HTERT RPE-1 (cell line): ENCODE measurements around the gene CYP27B1.
"Not testable (repeated sequence)": the region's sequence is repeated elsewhere in the genome, so short reads cannot be mapped to it uniquely, and the experiment has no call there.

ENCODE experiments used
- in situ Hi-C: fragments of 300-500 bp; cut with MboI; formaldehyde crosslinking; loops from 4 replicates; pipeline ENCODE4 v1.14.3; 2020; ENCODE audit warnings: low sequenced_read_pairs

CYP27B1 gene

GRCh38 chr12:57723630-57723962 lies 43.3 kb downstream of the CYP27B1 start:
- in situ Hi-C loops = no loop called here

DNA sequence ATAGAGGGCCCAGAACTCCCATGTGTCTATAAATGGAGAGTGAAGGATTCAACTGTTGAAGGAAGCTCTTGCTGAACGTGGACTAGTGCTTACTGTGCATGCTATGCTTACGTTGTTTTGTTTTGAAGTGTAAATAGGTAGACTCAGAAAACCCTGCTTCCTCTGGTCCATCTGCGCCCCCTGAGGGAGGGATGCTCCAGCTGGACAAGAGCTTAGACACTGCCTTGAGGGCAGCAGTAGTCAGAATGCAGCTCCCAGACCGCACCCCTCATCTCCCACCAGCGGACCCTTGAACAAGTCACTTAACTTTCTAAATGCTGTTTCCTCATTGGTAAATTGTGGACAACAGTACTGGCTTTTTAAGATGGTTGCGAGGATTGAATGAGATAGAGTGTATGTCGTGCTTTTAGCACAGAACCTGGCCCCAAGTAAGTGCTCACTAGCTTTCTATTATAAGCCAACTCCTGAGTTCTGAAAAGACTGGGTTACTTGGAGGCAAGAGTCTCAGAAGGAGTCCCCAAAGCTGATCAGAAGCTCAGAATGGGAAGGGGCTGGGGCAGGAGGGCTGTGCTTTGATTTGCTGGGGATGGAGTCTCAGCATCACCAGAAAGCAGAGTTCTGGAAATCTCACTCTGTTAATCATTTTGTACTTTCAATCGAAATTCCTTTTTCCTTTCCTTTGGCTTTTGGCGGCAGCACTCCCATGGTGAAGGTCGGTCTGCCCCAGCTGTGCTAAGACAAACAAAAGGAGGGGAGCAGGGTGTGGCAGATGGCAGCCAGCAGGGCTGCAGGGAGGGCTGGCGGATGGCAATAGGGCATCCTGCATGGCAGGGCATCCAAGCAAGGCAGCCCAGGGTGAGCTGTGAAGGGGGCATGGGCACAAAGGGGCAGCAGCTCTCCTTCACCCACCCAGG lies 43.9 kb downstream of the CYP27B1 start:
- in situ Hi-C loops = no loop called here

DNA sequence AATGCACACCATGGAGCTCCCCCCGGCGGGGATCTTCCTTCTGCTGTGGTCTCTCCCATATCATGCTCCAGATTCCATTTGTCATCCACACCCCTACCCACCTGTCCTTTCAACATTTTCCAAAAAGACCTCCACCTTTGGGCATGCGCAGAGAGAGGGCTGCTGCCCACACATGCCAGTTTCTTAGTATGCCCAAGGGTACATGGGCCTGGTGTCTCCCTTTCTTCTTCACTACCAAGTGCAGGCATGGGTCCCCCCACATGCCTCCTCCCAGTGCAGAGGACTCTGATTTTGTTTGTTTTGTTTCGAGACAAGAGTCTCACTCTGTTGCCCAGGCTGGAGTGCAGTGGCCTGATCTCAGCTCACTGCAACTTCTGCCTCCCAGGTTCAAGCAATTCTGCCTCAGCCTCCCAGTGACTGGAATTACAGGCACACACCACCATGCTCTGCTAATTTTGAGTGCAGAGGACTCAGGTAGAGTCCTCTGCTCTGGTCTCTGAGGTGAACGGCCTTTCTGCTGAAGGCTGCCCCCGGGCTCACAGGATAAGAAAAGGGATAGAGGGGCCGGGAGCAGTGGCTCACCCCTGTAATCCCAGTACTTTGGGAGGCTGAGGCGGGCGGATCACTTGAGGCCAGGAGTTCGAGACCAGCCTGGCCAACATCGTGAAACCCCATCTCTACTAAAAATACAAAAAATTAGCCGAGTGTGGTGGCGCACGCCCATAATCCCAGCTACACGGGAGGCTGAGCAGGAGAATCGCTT lies 44.9 kb downstream of the CYP27B1 start:
- in situ Hi-C loops = not testable (repeated sequence)

DNA sequence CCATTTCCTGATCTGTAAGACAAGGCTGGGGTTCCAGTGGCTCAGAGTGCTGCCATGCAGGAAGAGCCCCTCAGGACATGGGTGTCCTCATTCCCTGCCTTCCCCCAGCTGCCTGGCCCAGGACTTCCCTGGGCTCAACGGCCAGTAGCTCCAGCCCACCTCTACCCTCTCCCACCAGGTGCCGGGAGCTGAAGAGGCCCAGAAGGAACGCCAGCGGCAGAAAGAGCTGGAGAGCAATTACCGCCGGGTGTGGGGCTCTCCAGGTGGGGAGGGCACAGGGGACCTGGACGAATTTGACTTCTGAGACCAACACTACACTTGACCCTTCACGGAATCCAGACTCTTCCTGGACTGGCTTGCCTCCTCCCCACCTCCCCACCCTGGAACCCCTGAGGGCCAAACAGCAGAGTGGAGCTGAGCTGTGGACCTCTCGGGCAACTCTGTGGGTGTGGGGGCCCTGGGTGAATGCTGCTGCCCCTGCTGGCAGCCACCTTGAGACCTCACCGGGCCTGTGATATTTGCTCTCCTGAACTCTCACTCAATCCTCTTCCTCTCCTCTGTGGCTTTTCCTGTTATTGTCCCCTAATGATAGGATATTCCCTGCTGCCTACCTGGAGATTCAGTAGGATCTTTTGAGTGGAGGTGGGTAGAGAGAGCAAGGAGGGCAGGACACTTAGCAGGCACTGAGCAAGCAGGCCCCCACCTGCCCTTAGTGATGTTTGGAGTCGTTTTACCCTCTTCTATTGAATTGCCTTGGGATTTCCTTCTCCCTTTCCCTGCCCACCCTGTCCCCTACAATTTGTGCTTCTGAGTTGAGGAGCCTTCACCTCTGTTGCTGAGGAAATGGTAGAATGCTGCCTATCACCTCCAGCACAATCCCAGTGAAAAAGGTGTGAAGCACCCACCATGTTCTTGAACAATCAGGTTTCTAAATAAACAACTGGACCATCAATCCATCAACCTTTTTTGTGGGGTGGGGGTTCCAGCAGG lies 46.0 kb downstream of the CYP27B1 start:
- in situ Hi-C loops = no loop called here

DNA sequence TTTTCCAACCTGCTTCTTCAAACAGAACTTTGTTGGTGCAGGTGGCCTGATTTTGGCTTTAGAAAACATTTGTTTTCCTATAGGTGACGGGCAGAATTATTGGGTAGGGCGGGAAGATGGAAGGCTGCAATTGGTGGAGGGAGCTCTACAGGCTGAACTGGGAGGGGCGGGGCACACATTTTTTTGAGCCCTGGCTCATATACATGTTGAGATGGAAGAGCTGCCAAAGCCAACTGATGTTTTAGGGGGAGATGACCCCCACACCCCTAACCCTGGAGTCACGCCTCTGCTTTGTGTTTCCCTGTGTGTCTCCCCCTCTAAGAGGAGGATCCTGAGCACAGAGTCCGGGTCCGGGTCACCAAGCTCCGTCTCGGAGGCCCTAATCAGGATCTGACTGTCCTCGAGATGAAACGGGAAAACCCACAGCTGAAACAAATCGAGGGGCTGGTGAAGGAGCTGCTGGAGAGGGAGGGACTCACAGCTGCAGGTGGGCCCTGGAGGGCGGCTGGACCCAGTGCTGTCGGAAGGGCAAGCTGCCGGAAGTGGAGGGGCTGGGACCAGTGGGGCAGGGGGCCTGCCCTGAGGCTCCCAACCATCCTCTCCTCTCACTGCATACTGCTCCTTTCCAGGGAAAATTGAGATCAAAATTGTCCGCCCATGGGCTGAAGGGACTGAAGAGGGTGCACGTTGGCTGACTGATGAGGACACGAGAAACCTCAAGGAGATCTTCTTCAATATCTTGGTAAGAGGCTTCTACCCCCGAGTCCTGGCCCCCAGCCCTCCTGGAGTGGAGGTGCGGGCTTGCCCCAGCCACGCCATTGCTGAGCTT lies 46.9 kb downstream of the CYP27B1 start:
- in situ Hi-C loops = no loop called here

DNA sequence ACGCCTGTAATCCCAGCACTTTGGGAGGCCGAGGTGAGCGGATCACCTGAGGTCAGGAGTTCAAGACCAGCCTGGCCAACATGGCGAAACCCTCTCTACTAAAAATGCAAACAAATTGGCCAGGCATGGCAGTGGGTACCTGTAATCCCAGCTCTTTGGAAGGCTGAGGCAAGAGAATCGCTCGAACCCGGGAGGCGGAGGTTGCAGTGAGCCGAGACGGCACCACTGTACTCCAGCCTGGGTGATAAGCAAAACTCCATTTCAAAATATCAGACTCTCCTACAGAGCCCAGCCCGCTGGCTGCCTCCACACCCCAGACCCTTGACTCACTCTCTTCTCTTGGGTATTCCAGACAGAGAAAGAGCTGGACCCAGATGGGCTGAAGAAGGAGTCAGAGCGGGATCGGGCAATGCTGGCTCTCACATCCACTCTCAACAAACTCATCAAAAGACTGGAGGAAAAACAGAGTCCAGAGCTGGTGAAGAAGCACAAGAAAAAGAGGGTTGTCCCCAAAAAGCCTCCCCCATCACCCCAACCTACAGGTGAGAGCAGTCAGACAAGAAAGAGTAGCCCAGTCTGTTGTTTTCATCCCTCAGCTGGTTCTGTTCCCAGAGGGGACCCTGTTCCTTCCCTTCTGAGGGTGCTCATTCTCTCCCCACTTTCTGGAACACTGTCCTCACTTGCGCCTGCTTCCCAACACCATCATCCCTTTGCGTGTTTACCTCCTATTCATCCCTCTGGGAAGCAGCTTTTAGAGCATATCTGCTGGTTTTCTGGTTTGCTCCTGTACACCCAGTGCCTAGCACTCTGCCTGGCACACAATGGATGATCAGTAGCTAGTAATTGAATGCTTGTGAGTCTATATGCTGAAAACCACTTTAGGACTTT lies 48.0 kb downstream of the CYP27B1 start:
- in situ Hi-C loops = no loop called here

DNA sequence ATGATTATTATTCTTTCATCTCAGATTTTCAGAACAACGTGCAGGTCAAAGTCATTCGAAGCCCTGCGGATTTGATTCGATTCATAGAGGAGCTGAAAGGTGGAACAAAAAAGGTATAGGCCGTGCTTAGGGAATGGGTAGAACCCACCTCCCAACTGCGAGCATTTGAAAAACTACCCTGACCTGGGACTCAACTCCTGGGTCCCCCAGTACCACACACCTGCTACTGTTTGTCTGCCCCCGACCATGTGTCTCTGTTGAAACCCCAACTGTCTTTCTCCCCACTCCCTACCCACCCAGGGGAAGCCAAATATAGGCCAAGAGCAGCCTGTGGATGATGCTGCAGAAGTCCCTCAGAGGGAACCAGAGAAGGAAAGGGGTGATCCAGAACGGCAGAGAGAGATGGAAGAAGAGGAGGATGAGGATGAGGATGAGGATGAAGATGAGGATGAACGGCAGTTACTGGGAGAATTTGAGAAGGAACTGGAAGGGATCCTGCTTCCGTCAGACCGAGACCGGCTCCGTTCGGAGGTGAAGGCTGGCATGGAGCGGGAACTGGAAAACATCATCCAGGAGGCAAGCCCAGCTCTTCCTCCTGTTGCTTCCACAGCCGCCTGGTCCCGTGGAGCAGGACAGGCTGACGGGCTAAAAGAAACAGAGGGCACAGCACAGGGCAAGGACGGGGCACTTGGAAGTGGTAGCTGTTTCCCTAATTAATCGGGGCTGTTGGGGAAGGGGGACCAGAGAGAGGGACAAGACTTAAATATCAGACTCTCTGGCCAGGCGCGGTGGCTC lies 48.8 kb downstream of the CYP27B1 start:
- in situ Hi-C loops = no loop called here

- in situ Hi-C loops = no loop called here
Observed at GRCh38 chr12:57717131-57717530, 49.7 kb downstream of the CYP27B1 start.

- in situ Hi-C loops = no loop called here
Observed at GRCh38 chr12:57716305-57716704, 50.6 kb downstream of the CYP27B1 start.

GRCh38 chr12:57715786-57716185 lies 51.1 kb downstream of the CYP27B1 start:
- in situ Hi-C loops = no loop called here

- in situ Hi-C loops = not testable (repeated sequence)
Observed at GRCh38 chr12:57715036-57715748, 51.7 kb downstream of the CYP27B1 start.

- in situ Hi-C loops = no loop called here
Observed at GRCh38 chr12:57713209-57713608, 53.7 kb downstream of the CYP27B1 start.

- in situ Hi-C loops = no loop called here
Observed at GRCh38 chr12:57712701-57713100, 54.2 kb downstream of the CYP27B1 start.
